ENCODE results near the gene TRMT11. TPM values are rescaled to one million over a fixed set of nuclear protein-coding genes. Genes with fewer than 3 reads are reported as not detected.

Gene TRMT11
- total and polyA plus RNA-seq, 9 of the 15 experiments (the other 6 are each of a cell fraction or from before 2014, with no cell fraction given) = 38.8 to 88.0 (median 59.8) TPM

DNA sequence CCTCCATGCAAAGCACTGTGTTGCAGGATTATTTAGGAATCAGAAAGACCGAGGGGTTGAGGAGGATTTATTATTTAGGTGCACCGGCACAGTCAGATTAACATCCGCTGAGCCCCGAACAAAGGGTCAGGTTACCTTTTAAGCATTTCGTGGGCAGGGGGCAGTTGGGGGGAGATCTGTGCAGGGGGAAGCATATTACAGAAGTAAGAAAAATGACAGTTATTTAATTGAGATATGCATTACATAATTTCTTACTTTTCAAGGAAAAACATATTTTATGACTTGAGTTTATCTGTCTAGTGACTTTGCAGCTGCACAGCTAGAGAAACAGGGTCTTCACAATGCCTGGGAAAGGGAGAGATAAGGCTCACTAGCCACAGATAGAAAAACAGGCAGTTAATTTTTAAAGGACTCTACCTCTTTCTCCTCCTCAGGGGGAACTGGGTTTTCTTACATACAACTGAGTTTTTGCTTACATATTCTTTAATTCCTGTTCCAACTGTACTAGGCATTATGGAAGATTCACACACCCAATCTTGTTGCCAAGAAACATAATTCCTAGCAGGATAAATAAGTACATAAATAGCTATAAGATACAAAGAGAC is 31.5 kb upstream of the TRMT11 start (continued):
- TF ChIP-seq ZNF165 (CRISPR knock-in tag; IDR thresholded peaks at IDR 0.05; ENCODE audit: borderline replicate concordance) = no peak

GRCh38 chr6:125955973-125956372 is 30.4 kb upstream of the TRMT11 start:
- WGBS (ENCODE audit: insufficient coverage, low coverage, missing lambda C conversion rate) = 27% methylated on average over 5 of the region's 5 CpGs
- peak overlapping the region; percentile 89 for H3K27ac ChIP-seq (ENCODE audit: extremely low read depth, low read depth, low read length)
- TSS peak; percentile 99 for BruUV-seq (replicated peaks)
- FAIRE-seq (no peak), DNase-seq (ENCODE audit: extremely low read depth in 1 of 4, low spot score in 3 of 4) (no peak), ATAC-seq (no peak)
- peak overlapping the region in 1 of 2 experiments; percentile 86; a peak in 2 of 4 replicates for H3K9ac ChIP-seq (ENCODE audit: insufficient read depth in 1 of 2, low read depth in 2 of 2, low read length in 2 of 2)
- H3K4me3 ChIP-seq = no peak overlapping the region
- H3K36me3 ChIP-seq (ENCODE audit: control insufficient read depth, insufficient read depth, low read length) = peaks cover 3% of the 10 kb centered on the region; the same call in 2 of the 3 replicates
- no peak for TF ChIP-seq TEAD4 (IDR thresholded peaks at IDR 0.05; ENCODE audit: low read length)
- TF ChIP-seq TEAD4 (CRISPR knock-in tag; IDR thresholded peaks at IDR 0.05; ENCODE audit: borderline replicate concordance) = no peak
- TF ChIP-seq MED1 (CRISPR knock-in tag; IDR thresholded peaks at IDR 0.05; ENCODE audit: borderline replicate concordance) = no peak
- TF ChIP-seq KLF6 (CRISPR knock-in tag; IDR thresholded peaks at IDR 0.05; ENCODE audit: borderline replicate concordance) = no peak
- no peak for TF ChIP-seq HLTF (IDR thresholded peaks at IDR 0.05)
- no peak for TF ChIP-seq ARHGAP35 (IDR thresholded peaks at IDR 0.05; ENCODE audit: partially characterized antibody)
- no peak for TF ChIP-seq ZKSCAN8 (CRISPR knock-in tag; IDR thresholded peaks at IDR 0.05)
- TF ChIP-seq, protein P1, sequence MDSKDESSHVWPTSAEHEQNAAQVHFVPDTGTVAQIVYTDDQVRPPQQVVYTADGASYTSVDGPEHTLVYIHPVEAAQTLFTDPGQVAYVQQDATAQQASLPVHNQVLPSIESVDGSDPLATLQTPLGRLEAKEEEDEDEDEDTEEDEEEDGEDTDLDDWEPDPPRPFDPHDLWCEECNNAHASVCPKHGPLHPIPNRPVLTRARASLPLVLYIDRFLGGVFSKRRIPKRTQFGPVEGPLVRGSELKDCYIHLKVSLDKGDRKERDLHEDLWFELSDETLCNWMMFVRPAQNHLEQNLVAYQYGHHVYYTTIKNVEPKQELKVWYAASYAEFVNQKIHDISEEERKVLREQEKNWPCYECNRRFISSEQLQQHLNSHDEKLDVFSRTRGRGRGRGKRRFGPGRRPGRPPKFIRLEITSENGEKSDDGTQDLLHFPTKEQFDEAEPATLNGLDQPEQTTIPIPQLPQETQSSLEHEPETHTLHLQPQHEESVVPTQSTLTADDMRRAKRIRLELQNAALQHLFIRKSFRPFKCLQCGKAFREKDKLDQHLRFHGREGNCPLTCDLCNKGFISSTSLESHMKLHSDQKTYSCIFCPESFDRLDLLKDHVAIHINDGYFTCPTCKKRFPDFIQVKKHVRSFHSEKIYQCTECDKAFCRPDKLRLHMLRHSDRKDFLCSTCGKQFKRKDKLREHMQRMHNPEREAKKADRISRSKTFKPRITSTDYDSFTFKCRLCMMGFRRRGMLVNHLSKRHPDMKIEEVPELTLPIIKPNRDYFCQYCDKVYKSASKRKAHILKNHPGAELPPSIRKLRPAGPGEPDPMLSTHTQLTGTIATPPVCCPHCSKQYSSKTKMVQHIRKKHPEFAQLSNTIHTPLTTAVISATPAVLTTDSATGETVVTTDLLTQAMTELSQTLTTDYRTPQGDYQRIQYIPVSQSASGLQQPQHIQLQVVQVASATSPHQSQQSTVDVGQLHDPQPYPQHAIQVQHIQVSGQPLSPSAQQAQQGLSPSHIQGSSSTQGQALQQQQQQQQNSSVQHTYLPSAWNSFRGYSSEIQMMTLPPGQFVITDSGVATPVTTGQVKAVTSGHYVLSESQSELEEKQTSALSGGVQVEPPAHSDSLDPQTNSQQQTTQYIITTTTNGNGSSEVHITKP (IDR thresholded peaks at IDR 0.05; ENCODE audit: partially characterized antibody) = no peak
- TF ChIP-seq SAFB (IDR thresholded peaks at IDR 0.05; ENCODE audit: borderline replicate concordance, low read depth, low read length) = no peak
- TF ChIP-seq, protein P2, sequence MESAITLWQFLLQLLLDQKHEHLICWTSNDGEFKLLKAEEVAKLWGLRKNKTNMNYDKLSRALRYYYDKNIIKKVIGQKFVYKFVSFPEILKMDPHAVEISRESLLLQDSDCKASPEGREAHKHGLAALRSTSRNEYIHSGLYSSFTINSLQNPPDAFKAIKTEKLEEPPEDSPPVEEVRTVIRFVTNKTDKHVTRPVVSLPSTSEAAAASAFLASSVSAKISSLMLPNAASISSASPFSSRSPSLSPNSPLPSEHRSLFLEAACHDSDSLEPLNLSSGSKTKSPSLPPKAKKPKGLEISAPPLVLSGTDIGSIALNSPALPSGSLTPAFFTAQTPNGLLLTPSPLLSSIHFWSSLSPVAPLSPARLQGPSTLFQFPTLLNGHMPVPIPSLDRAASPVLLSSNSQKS (CRISPR knock-in tag; IDR thresholded peaks at IDR 0.05) = no peak
- TF ChIP-seq, protein P3, sequence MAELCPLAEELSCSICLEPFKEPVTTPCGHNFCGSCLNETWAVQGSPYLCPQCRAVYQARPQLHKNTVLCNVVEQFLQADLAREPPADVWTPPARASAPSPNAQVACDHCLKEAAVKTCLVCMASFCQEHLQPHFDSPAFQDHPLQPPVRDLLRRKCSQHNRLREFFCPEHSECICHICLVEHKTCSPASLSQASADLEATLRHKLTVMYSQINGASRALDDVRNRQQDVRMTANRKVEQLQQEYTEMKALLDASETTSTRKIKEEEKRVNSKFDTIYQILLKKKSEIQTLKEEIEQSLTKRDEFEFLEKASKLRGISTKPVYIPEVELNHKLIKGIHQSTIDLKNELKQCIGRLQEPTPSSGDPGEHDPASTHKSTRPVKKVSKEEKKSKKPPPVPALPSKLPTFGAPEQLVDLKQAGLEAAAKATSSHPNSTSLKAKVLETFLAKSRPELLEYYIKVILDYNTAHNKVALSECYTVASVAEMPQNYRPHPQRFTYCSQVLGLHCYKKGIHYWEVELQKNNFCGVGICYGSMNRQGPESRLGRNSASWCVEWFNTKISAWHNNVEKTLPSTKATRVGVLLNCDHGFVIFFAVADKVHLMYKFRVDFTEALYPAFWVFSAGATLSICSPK (IDR thresholded peaks at IDR 0.05; ENCODE audit: borderline replicate concordance) = no peak
- no peak for TF ChIP-seq ZNF586 (CRISPR knock-in tag; conservative IDR thresholded peaks at IDR 0.05)
- in situ Hi-C loops (cut with MboI) = loop anchor here (5.0 kb wide), 1 partner anchor 99 kb away; no protein-coding TSS in a partner anchor
- ChIA-PET CTCF (ENCODE audit: low intra/inter-chr PET ratio) (interaction anchor here (0.6 to 1.9 kb wide), 7 partner anchors 18 to 176 kb away, joined by 3 to 16 read pairs (median 7); no protein-coding TSS in a partner anchor), POLR2A (interaction anchor here (0.5 to 3.8 kb wide), 22 partner anchors 8 to 291 kb away, joined by 3 to 26 read pairs (median 4); partner anchors contain the start of genes NCOA7 and TRMT11)
- intact Hi-C loops (cut with micrococcal nuclease) = loop anchor here (1.0 to 5.0 kb wide), 8 partner anchors 33 to 649 kb away; no protein-coding TSS in a partner anchor
- peaks cover 32% of the 10 kb centered on the region for H3K79me2 ChIP-seq (ENCODE audit: control insufficient read depth, insufficient read depth, low read length)
- no peaks in the 10 kb centered on the region for H4K20me1 ChIP-seq (replicated peaks; ENCODE audit: control insufficient read depth, insufficient read depth, low read length)
- no peaks in the 10 kb centered on the region for H3K27me3 ChIP-seq (ENCODE audit: control insufficient read depth in 2 of 2, insufficient read depth in 2 of 2, low read length in 2 of 2)
- H3K4me2 ChIP-seq (ENCODE audit: insufficient read depth, low read length) = peak overlapping the region; percentile 88
- no peaks in the 10 kb centered on the region for H3K9me1 ChIP-seq (ENCODE audit: control insufficient read depth, insufficient read depth, low read length)
- peak overlapping the region; percentile 82 for H2AFZ ChIP-seq (ENCODE audit: low read depth, low read length)
- H3K4me1 ChIP-seq (replicated peaks in 1 of 2; ENCODE audit: control insufficient read depth in 2 of 2, insufficient read depth in 2 of 2, low read length in 2 of 2) = peaks cover 30 to 37% of the 10 kb centered on the region in 2 experiments; a peak in 4 of 5 replicates
- H3K9me3 ChIP-seq (replicated peaks; ENCODE audit: control insufficient read depth, insufficient read depth, low read depth, low read length) = 0 out of 2 replicates have a peak, but pooled peaks cover 2% of the 10 kb centered on the region

Data from K562 (cell line).